Stimulated activated CD4-positive, alpha-beta T cell treated with anti-CD3 and anti-CD28 coated beads, TNF-alpha, amount 100 ng/mL, for 48 hours (primary cell): ENCODE measurements around the gene SDK2.

ENCODE experiments used
- DNase-seq, 3 donors: peaks; one replicate each; pipeline ENCODE4 v3.0.0-alpha.2; 2020; ENCODE audit warnings: low read depth in 3 of 3

SDK2 gene

DNA sequence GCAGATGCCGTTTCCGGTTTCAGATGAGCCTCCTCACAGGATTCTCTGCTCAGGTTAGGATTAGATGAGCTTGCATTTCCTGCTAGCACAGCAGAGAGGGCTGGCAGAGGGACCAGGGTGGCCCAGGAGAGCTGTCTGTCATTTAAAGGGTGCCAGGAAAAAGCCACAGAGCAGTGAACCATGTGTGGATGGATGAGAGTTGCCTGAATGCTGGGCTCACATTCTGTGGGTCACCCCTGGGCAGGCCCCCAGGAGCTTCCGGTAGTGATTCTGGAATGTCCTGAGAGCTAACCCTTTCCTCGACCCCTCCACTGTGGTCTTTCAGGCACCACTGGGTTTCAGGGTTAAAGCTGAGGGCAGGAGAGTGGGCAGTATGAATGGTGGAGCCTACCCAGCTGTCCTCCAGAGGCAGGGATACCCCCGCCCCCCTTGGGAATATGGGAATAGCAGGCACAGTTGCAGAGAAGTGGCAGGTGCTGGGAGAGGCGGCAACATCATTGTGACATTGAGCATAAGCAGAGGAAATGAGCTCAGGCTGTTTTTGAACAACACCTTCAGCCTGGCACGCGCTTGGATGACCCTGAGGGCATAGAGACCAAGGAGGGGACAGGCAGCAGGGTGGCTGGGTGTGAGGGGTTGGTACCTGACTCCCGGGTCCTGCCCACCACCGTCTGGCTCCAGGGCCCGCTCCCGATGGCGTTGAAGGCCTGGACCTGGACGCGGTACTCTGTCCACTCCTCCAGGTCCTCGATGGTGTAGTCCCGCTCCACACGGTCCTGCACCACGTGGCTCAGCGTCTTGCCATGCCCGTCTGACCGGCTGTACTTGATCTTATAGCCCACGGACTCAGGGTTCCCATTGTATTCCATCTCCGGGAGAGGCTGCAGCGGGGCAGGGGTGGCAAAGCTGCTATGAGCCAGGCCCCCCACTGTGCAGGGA is 249.5 kb downstream of the SDK2 start:
- no peak for DNase-seq

DNA sequence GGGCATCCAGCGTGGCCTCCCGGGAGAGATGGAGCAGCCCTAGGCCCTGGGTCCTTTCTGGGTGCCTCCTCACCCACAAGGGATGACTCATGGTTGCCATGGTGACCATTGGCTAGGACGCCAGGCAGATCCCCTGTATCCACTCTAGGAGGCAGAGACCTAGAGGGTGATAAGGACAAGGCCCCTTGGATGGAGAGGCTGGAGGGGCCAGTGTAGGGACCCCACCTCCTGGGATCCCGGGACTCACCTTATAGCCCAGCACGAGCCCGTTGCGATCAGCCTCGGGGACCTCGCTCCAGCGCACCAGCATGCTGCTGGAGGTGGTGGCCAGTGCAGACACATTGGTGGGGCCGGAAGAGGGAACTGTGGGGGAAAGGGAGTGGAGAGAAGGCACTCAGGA is 250.3 kb downstream of the SDK2 start:
- no peak for DNase-seq

DNA sequence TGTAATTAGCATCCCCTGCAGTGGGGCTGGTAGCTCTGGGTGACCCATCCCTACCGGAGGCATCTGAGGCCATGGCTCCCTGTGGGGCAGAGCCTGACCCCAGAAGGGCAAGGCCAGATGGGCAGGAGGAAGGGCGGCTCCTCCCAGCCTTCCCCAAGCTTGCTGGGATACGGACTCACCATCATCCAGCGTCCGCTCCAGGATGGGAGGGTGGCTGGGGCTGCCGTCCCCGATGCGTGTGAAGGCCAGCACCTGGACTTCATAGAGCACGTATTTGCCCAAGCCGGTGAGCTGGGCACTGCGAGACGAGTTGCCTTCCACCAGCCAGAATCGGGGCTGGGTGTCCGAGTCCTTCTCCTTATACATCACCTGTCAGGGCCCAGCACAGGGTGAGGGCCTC is 250.9 kb downstream of the SDK2 start:
- DNase-seq: no peak

DNA sequence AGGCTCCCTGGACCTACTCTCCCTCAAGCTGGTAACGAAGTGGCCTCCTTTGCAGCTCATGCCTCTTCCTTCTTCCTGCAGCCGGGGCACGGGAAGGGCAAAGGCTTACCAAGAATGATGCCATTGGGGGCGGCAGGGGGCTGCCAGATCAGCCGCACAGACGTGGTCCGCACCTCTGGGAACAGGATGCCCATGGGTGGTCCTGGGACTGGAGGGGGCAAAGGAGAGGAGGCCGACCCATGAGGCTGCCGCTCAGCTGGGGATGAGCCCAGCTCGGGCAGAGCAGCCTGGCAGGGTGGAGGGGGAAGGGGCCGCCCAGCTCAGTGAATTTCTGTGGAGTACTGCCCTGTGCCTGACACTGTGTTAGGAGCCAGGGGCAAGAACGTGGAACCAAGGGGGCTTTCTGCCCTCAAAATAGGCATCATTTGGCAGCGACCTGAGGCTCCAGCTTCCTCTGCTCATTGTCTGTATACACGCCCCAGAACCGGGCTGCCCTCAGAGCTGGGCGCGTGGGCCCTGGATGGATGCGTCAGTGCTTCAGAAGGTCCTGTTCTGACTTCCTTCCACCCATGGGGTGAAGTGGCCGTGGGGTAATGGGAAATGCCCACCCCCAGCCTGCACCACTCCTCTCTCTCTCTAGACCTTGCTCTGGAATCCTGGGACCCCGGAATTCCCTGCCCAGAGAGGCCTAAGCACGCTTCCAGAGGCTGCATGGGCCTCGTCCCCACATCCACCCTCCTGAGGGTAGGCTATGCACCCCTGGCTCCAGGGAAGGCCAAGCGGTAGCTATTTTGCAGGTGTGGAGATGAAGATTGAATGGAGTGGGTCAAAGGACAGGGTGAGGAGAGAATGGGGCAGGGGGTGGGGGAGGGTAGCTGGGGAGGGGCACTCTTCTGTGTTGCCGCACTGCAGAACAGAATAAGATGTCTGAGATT is 252.6 kb downstream of the SDK2 start:
- no peak for DNase-seq

DNA sequence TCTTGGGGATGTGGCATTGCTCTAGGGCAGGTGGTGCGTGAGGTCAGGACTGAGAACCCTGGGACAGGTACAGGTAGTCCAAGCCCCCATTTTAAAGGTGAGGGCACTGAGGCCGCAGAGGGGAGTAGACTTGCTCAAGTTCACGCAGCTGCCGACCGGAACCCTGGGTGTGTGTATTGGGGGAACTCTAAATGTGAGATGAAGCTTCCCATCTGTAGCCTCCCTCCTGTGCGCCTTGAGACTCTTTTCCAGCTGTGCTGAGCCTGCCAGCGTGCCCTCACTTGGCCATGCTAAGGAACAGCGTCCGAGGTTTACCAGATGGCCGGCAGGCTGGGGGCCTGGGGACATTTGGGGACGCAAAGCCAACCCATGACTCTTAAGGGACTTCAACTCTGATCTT is 253.4 kb downstream of the SDK2 start:
- DNase-seq: no peak

DNA sequence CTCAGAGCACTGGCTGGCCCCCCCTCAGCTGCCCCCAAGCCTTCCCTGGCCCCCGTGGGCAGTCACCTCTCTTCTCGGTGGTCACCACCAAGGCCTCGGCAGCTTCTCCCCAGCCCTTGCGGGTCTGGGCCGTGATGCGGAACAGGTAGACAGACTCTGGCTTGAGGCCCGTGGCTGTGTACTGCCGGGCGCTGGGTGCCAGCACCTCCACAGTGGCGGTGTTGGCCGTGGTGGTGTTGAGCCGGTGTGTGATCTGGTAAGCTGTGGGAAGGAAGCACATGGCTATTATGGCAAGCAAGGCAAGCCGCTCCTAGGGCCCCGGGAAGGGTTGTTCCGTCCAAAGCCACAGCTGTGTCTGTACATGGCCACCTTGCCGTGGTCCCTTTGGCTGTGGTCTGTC is 254.0 kb downstream of the SDK2 start:
- no peak for DNase-seq

DNA sequence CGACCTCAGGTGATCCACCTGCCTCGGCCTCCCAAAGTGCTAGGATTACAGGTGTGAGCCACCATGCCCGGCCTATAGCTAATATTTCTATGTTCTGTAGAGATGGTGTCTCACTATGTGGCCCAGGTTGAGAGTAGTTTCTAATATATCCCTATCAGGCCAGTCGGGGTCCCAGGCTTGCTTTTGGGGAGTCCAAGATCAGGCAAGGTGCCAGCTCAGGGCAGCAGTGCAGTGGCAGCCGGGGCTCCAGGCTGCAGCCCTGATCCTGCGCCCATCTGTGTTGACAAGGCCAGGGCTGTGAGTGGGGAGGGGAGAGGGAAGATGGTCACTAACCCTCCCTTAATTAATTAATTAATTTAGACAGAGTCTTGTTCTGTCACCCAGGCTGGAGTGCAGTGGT is 254.8 kb downstream of the SDK2 start:
- DNase-seq: no peak

DNA sequence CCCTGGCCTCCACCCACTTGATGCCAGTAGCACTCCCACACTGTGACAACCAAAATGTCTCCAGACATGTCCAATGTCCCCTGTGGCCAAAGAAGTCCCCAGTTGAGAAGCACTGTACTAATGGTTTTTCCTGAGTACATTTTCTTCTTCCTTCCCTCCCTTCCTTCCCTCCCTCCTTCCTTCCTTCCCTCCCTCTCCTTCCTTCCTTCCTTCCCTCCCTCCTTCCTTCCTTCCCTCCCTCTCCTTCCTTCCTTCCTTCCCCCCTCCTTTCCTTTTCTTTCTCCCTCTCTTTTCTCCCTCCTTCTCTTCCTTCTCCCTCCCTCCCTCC is 255.7 kb downstream of the SDK2 start:
- DNase-seq: no peak

DNA sequence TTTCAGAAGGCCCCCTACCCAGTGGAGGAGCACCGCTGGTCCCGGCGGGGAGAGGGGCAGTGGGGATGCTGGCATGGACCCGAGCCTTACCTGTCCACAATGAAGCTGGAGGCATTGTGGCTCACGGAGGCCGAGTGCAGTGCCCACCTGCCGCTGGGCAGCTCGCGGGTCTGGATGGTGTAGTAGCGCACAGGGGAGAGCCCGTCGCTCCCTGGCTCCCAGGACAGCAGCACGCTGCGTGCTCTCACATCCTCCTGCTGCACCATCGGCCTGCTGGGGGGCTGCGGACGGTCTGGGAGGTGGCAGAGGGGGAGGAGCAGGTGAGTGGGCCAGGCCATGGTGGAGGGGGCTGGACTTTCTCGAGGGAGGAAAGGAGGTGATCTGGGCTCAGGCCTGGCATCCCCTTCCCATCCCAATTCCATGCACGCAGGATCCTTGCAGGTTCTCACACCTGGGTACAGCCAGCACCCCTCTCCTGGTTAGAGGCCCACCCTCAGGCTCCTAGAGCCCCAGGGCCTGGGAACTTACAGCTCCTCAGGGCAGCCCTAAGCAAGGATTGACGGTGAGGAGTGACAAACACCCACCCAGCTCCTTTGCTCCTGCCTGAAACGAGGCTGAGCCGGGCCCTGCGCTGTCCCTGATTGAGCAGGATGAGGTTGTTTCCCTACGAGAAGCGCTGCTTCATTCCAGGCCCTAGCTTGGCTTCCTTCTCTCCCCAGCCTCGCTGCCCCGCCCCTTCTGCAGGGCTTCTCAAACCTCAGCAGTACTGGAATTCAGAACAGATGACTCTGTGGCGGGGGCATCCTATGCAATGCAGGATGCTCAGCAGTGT is 256.3 kb downstream of the SDK2 start:
- no peak for DNase-seq

DNA sequence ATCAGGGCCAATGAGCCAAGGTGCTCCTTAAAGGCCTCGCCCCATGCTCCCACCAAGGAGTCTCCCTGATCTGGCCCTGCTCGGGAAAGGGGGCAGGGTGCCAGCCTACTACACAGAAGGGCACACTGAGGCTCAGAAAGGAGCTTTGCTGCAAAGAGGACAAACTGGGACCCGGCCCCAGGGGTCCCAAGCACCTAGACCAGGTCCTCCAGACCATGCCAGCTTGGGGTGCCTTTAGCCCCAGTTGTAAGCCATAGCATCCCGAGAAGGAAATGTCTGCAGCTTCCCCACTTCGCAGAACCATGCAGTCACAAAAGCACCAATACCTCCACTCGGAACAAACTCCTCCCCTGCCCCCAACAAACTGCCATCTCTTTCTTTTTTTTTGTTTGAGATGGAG is 257.7 kb downstream of the SDK2 start:
- no peak for DNase-seq

DNA sequence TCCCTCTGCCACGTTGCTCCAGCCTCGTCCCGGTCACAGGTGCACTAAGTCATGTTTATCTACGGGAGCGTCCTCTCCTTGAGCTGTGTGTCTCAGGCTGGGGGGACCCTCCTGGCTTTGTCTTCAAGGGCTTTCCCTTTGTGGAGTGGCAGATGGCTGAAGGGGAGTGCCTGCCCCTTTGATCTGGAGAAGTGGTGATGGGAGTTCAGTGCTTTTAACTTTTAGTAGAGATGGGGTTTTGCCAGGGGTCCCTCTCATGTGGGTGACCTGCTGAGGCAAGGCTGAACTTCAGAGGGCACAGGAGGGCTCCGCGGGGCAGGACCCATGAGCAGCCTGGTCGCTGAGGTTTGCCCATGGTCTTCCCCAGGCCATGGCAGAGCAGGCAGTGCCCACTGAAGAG is 259.3 kb downstream of the SDK2 start:
- no peak for DNase-seq

DNA sequence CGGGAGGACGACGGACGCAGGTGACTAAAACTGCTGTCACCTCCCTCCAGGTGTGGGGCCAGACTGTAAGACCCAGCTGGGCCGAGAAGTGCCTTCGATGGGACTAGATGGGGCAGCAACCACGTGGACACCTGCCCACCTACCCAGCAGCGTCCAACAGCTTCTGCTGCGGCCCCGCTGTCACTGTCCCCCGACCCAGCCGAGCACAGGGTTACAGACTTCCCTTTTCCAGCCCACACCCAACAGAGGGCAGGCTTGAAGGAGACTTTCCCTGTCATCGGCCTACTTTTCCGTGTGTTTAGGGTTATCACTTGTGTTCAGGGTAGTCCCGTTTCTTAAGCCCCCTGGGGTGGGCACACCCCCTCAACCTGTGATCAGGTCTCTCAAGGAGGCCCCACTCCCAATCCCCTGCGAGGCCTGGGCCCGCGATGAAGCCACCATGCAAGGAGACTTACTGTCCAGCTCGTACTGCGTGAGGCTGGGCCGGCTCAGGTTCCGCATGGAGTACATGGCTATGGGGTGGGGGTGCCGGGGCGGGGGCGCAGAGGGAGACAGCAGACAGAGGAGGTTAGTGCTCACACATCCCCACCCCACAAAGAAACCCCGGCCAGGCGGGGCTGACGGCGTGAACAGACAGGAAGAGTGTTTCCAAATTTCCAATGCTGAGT is 263.7 kb downstream of the SDK2 start:
- DNase-seq: no peak

DNA sequence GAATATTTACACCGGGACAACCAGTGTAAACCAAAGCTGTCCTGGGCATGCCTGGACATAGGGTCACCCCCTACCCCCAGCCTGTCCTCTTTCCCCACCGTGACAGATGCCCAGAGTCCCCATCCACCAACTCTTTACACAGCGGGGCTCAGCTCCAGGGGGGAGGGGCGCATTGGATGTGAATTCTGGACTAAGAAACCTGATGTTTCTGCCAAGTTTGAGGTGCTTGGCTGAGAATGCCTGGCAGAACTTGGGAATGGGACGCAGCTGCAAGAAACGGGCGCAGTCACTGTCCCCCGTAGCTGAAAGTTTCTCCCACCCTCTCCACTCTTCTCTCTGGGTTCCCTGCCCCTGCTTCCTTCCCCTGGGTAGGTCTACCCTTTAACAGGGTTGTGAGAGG is 264.4 kb downstream of the SDK2 start:
- DNase-seq: no peak

DNA sequence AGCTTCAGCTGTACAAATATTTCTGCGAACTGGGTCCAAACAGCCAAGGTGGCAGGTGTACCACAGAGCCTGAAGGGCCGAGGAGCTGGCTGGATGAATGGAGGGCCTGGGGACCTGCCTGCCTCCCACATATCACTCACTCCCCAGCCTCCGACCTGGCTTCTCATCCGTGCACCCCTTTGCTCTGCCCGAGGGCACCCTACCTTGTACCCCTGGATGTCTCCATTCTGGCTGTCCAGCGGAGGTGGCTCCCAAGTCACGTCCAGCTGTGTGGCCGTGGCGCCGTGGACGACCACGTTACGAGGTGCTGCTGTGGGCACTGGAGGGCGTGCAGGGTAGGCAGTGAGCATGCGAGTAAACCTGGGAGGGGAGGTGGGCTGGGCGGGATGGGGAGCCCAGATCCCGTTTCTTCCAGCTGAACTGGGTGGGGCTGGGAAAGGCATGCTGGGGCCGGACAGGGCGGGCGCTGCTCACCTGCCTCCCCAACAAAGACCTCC is 265.2 kb downstream of the SDK2 start:
- no peak for DNase-seq

DNA sequence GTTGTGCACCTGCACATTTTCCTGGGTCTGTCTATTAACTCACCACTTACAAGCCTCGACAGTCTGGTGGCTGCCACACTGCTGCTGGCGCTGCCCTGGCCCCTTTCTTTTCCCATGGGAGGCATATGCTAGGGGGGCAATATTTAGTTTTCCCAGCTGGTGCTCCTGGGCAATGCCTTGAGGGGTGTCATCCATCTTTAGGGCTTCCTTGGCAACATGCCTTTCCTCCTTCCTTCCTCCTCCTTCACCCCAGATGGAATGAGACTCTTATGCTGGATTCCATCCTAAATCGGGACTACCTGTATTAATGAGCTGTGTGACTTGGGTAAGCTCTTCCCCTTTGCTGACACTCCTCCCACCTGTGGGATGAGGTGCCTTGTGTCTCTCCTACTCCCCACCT is 267.6 kb downstream of the SDK2 start:
- DNase-seq: no peak

DNA sequence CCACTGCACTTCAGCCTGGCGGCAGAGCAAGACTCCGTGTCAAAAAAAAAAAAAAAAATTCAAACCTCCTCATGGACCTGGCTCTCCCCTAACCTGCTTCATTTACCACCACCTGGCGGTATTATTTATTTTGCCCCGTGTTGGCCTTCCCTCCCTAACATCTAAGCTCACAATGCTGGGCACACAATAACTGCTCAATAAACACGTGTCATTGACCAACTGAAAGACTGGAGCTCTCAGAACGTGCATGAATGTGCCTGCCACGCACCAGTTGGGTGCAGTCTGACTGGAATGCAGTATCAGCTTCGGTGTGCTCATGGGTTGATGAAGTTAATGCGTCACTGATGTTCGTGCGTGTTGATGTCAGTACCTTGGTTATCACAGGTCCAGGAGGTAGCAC is 268.1 kb downstream of the SDK2 start:
- no peak for DNase-seq

DNA sequence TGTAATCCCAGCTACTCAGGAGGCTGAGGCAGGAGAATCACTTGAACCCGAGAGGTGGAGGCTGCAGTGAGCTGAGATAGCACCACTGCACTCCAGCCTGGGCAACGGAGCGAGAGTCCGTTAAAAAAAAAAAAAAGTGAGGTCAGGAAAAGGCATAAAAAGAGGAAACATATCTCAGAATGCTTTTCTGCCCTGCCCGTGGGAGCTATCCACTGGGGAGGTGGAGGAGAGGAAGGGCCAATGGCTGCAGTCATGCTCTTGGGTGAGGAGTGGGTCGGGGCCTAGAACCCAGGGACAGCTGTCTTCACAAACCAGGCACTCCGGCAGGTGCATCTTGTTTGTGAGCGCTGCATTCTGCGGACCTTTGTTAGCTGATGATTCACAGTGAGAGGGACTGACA is 272.4 kb downstream of the SDK2 start:
- DNase-seq: no peak

DNA sequence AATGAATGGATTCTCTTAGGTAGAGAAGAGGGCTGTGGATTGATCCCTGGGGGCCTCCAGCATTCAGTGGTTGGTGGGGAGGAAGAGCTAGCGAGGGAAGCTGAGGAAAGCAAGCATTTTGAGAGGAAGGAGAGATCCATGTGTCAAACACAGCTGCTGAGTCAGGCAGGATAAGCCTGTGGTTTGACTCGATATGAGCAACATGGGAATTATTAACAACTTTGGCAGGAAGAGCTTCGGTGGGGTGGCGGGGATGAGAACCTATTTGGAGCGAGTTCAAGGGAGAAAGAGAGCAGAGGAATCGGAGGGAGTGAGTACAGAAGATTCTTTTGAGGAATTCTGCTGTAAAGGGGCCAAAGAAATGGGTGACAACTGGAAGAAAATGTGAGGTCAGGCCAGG is 273.0 kb downstream of the SDK2 start:
- DNase-seq: no peak

DNA sequence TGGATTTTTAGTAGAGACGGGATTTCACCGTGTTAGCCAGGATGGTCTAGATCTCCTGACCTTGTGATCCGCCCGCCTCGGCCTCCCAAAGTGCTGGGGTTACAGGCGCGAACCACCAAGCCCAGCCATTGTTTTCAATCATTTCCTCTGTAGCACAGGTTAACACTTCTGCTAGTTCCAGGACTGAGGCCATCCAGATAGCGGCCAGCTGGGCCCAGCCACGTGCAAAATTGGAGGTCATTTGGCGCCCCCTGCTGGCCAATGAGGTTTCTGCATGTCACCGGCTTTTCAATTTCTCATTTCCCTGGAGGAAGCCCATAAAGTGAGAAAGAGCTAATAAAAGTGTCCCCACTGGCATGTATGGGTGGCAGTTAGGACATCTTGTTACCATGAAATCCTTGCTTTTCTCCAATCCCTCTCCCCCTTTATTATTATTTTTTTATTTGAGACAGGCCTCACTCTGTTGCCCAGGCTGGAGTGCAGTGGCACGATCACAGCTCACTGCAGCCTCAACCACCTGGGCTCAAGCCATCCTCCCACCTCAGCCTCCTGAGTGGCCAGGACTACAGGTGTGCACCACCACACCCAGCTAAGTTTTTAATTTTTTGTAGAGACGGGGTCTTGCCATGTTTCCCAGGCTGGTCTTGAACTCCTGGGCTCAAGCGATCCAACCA is 274.3 kb downstream of the SDK2 start:
- peak; percentile 55 to 75 (median 59) for DNase-seq

DNA sequence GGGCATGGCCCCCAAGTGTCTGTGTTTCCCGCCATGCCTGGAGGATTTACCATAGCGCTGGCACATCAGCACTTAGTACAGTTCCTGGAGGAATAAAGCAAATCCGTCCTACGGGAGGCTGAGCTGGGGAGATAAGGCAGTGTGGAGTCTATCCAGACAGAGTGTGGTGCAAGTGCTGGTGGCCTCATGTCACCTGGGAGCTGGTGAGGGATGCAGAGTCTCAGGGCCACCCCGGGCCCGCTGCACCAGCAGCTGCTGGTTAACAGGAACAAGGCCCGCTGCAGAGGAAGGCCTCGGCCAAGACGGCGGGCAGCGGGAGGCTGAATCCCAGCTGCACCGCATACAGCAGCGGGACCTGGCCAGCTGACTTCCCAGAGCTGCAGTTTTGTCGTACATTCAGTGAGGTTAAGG is 275.1 kb downstream of the SDK2 start:
- no peak for DNase-seq
